ENCODE results near the gene RAPGEF4.

DNA sequence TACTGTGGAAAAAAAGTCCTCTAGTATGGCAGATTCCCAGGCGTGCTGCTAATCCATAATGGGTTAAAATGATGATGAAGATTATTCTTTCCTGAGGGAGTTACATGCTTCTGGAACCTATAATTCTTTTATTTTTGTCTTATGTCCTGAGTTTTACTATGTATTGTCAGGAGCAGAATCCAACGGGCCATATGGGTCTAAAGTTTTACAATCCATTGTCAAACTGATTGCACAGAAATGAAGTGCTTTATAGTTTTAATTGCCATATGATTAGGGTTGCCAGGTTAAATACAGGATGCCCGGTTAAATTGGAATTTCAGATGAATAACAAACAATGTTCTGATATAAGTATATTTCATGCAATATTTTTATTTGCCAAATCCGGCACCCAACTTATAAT is 239.1 kb downstream of the RAPGEF4 start:
- TF ChIP-seq, protein P1, sequence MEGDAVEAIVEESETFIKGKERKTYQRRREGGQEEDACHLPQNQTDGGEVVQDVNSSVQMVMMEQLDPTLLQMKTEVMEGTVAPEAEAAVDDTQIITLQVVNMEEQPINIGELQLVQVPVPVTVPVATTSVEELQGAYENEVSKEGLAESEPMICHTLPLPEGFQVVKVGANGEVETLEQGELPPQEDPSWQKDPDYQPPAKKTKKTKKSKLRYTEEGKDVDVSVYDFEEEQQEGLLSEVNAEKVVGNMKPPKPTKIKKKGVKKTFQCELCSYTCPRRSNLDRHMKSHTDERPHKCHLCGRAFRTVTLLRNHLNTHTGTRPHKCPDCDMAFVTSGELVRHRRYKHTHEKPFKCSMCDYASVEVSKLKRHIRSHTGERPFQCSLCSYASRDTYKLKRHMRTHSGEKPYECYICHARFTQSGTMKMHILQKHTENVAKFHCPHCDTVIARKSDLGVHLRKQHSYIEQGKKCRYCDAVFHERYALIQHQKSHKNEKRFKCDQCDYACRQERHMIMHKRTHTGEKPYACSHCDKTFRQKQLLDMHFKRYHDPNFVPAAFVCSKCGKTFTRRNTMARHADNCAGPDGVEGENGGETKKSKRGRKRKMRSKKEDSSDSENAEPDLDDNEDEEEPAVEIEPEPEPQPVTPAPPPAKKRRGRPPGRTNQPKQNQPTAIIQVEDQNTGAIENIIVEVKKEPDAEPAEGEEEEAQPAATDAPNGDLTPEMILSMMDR (IDR thresholded peaks at IDR 0.05): no peak
- TF ChIP-seq POLR2A (IDR thresholded peaks at IDR 0.05): no peak
- no peak for TF ChIP-seq POLR2AphosphoS5 (IDR thresholded peaks at IDR 0.05)

All from stomach (tissue), 4 donors.